ENCODE data around the gene C1QTNF12.

DNA sequence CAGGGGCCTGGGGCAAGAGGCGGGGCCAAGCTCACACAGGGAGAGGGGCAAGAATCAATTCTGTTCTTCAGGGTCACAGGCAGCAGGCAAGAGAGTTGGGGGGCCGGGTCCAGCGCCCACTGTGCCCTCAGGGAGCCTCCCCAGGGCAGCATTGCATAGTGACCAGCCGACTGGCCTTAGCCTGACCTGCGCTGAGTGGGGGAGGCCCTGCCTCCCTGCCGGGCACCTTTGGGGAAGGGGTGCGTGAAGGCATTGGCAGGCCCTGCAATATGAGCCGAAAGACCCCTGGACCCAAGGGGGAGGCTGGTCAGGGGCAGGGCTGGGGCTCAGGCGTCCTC lies 45.9 kb upstream of the C1QTNF12 start:
- TF ChIP-seq EZH2phosphoT487 (conservative IDR thresholded peaks at IDR 0.05; ENCODE audit: low read length) = no peak
- TF ChIP-seq, protein P1, sequence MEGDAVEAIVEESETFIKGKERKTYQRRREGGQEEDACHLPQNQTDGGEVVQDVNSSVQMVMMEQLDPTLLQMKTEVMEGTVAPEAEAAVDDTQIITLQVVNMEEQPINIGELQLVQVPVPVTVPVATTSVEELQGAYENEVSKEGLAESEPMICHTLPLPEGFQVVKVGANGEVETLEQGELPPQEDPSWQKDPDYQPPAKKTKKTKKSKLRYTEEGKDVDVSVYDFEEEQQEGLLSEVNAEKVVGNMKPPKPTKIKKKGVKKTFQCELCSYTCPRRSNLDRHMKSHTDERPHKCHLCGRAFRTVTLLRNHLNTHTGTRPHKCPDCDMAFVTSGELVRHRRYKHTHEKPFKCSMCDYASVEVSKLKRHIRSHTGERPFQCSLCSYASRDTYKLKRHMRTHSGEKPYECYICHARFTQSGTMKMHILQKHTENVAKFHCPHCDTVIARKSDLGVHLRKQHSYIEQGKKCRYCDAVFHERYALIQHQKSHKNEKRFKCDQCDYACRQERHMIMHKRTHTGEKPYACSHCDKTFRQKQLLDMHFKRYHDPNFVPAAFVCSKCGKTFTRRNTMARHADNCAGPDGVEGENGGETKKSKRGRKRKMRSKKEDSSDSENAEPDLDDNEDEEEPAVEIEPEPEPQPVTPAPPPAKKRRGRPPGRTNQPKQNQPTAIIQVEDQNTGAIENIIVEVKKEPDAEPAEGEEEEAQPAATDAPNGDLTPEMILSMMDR (IDR thresholded peaks at IDR 0.05; ENCODE audit: insufficient read depth, low read length, poor library complexity, severe bottlenecking) = no peak
